HUES48 (cell line): ENCODE results near the gene CAMK4.

Experiments used
- H3K27ac ChIP-seq: one replicate; pipeline ENCODE4 v1.7.0; 2013; ENCODE audit warnings: low read depth, low read length, inconsistent platforms
- H3K27me3 ChIP-seq: 2 replicates; pipeline ENCODE4 v1.6.1; 2013; ENCODE audit warnings: mild to moderate bottlenecking, low read length; ENCODE audit not compliant: control insufficient read depth, insufficient read depth
- H3K36me3 ChIP-seq: 2 replicates; pipeline ENCODE4 v1.6.1; 2013; ENCODE audit warnings: low read length; ENCODE audit not compliant: control insufficient read depth, insufficient read depth
- H3K4me1 ChIP-seq: 2 replicates; pipeline ENCODE4 v1.6.1; 2013; ENCODE audit warnings: mild to moderate bottlenecking, low read length; ENCODE audit not compliant: control insufficient read depth, insufficient read depth
- H3K4me3 ChIP-seq: 2 replicates; pipeline ENCODE4 v1.5.1; 2013; ENCODE audit warnings: mild to moderate bottlenecking, low read depth, low read length
- H3K9ac ChIP-seq: 2 replicates; pipeline ENCODE4 v1.6.1; 2013; ENCODE audit warnings: mild to moderate bottlenecking, low read depth, low read length, moderate library complexity
- H3K9me3 ChIP-seq: 2 replicates; pipeline ENCODE4 v1.6.1; 2013; ENCODE audit warnings: low read length; ENCODE audit not compliant: control insufficient read depth, insufficient read depth

CAMK4 gene

DNA sequence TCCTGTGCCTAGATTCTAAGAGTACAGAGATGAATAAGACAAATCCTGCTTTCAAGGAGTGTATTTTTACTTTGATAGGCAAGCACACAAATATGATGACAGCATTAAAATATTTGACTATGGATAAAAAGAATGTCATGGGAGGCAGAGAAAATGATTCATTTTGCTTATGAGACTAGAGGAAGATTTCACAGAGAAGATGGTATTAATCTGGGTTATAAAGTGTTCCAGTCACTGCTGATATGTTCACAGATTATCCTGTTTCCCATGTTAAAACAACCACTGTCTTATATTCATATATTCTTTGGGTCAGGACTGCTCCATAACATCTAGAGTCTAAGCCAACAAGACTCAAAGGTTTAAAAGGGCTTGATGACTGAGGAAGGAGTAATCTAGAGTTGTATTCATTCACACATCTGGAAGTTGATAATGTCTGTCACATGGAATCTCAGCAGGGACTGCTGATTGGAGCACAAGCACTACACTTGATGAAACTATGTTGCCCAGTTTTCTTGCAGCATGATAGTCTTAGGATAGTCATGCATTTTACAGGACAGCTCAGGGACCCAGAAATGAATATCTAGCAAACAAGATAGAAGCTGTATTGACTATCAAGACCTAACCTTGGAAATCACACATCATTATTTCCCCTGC, 208.8 kb downstream of the CAMK4 start:
- H3K27ac ChIP-seq: no peak overlapping the region
- H3K27me3 ChIP-seq: no peaks in the 10 kb centered on the region
- no peak overlapping the region for H3K9ac ChIP-seq

GRCh38 chr5:111434800-111435199, 210.6 kb downstream of the CAMK4 start:
- Histone ChIP-seq H3K27me3 (no peaks in the 10 kb centered on the region), H3K4me3 (no peak overlapping the region), H3K4me1 (no peaks in the 10 kb centered on the region), H3K27ac (no peak overlapping the region), H3K9me3 (no peaks in the 10 kb centered on the region), H3K36me3 (no peaks in the 10 kb centered on the region), H3K9ac (no peak overlapping the region)

More for the DNA sequence above, 208.8 kb downstream of the CAMK4 start:
- H3K4me3 ChIP-seq: no peak overlapping the region
- no peaks in the 10 kb centered on the region for H3K36me3 ChIP-seq
- H3K9me3 ChIP-seq: no peaks in the 10 kb centered on the region
- no peaks in the 10 kb centered on the region for H3K4me1 ChIP-seq

DNA sequence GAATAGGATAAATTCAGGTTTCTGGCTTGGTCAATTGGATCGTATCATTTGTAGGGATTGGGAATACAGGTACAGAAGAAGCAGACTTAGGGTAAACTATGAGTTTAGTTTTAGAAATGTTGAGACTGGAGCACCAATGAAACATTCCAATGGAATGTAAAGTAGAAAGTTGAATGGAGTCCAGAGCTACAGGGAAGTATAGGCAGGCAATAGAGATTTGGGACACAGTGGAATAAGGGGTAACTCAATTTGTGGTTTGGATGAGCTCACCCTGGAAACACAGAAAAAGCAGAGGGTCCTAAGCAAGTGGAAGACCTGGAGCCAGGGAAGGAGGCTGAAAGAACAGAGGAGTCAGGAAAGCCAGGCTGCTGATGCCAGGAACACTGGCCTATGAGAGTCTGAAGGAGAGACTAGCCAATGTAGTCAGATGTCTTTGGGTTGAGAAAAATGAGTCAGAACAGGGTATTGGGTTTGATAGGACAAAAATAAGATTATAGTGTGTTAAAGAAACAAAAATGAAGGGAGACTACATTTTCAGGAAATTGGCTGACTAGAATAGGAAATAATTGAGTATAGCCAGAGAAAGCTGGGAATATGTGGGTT, 215.4 kb downstream of the CAMK4 start:
- Histone ChIP-seq H3K4me3 (no peak overlapping the region), H3K9me3 (no peaks in the 10 kb centered on the region), H3K4me1 (no peaks in the 10 kb centered on the region), H3K27me3 (no peaks in the 10 kb centered on the region), H3K27ac (no peak overlapping the region), H3K9ac (no peak overlapping the region), H3K36me3 (no peaks in the 10 kb centered on the region)

GRCh38 chr5:111447099-111447498, 222.9 kb downstream of the CAMK4 start:
- Histone ChIP-seq H3K9me3 (no peaks in the 10 kb centered on the region), H3K27ac (peak overlapping the region; percentile 56), H3K27me3 (no peaks in the 10 kb centered on the region), H3K9ac (no peak overlapping the region), H3K4me1 (peaks cover 7% of the 10 kb centered on the region; the same call in 1 of the 2 replicates), H3K4me3 (no peak overlapping the region), H3K36me3 (no peaks in the 10 kb centered on the region)

DNA sequence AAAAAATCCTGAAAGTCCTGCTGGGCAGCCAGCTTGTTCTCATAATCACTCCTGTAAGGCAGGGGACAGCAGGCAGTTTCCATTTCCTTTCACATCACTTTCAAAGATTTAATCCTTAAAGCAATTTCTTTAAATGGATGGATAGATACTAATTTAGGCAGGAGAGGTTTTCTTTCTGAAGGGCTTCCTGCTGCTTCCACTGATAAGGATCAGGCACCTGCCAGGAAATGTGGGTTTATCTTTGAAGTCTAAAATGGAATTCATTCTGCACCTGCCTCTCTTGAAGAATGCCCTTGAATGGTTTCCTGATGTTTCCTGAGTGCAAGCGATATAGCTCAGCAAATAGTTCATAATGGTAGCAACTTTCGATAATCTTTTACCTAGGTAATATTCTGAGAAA, 223.6 kb downstream of the CAMK4 start:
- H3K4me1 ChIP-seq: peaks cover 7% of the 10 kb centered on the region; the same call in 1 of the 2 replicates
- no peaks in the 10 kb centered on the region for H3K36me3 ChIP-seq
- no peaks in the 10 kb centered on the region for H3K9me3 ChIP-seq
- H3K27ac ChIP-seq: peak overlapping the region; percentile 56
- H3K27me3 ChIP-seq: no peaks in the 10 kb centered on the region
- H3K4me3 ChIP-seq: no peak overlapping the region
- H3K9ac ChIP-seq: no peak overlapping the region

- H3K9ac ChIP-seq: no peak overlapping the region
- no peaks in the 10 kb centered on the region for H3K4me1 ChIP-seq
- no peak overlapping the region for H3K27ac ChIP-seq
- H3K4me3 ChIP-seq: no peak overlapping the region
- no peaks in the 10 kb centered on the region for H3K9me3 ChIP-seq
- no peaks in the 10 kb centered on the region for H3K36me3 ChIP-seq
- no peaks in the 10 kb centered on the region for H3K27me3 ChIP-seq
Measured at GRCh38 chr5:111453295-111453694, 229.1 kb downstream of the CAMK4 start.

DNA sequence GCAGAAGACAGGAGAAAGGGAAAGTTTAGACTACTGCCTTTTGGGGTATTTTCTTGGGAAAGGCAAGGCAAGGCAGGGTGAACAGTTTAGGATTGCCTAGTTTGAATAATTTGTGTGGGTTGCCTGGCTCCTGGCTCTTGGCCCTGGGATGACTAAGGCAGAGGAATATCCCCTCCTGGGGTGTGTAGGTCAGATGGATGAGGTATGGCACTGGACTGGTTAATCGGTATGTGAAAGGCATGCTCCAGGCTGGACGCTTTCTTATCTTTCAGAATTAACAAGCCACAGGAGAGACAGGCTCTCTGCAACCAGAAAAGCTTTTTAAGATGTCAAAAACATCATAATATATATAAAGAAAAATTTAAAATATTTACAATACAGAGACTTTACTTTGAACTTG, 229.6 kb downstream of the CAMK4 start:
- no peak overlapping the region for H3K9ac ChIP-seq
- no peaks in the 10 kb centered on the region for H3K4me1 ChIP-seq
- no peak overlapping the region for H3K27ac ChIP-seq
- no peaks in the 10 kb centered on the region for H3K27me3 ChIP-seq
- H3K36me3 ChIP-seq: no peaks in the 10 kb centered on the region
- no peak overlapping the region for H3K4me3 ChIP-seq
- H3K9me3 ChIP-seq: no peaks in the 10 kb centered on the region

- Histone ChIP-seq H3K9me3 (no peaks in the 10 kb centered on the region), H3K4me1 (no peaks in the 10 kb centered on the region), H3K27ac (no peak overlapping the region), H3K9ac (no peak overlapping the region), H3K4me3 (no peak overlapping the region), H3K36me3 (no peaks in the 10 kb centered on the region), H3K27me3 (no peaks in the 10 kb centered on the region)
Measured at GRCh38 chr5:111454198-111454622, 230.0 kb downstream of the CAMK4 start.

GRCh38 chr5:111454776-111455175, 230.6 kb downstream of the CAMK4 start:
- no peaks in the 10 kb centered on the region for H3K36me3 ChIP-seq
- no peaks in the 10 kb centered on the region for H3K4me1 ChIP-seq
- H3K9ac ChIP-seq: no peak overlapping the region
- no peaks in the 10 kb centered on the region for H3K9me3 ChIP-seq
- H3K27me3 ChIP-seq: no peaks in the 10 kb centered on the region
- H3K4me3 ChIP-seq: no peak overlapping the region
- no peak overlapping the region for H3K27ac ChIP-seq

- peaks cover 12% of the 10 kb centered on the region for H3K4me1 ChIP-seq
- no peaks in the 10 kb centered on the region for H3K36me3 ChIP-seq
- H3K27ac ChIP-seq: peak overlapping the region; percentile 11
Measured at GRCh38 chr5:111461255-111461671, 237.1 kb downstream of the CAMK4 start.

GRCh38 chr5:111461934-111462333, 237.8 kb downstream of the CAMK4 start:
- H3K4me1 ChIP-seq: peaks cover 12% of the 10 kb centered on the region
- H3K27ac ChIP-seq: no peak overlapping the region
- no peaks in the 10 kb centered on the region for H3K27me3 ChIP-seq
- no peak overlapping the region for H3K9ac ChIP-seq
- H3K4me3 ChIP-seq: no peak overlapping the region
- H3K9me3 ChIP-seq: no peaks in the 10 kb centered on the region
- no peaks in the 10 kb centered on the region for H3K36me3 ChIP-seq

More at GRCh38 chr5:111461255-111461671, 237.1 kb downstream of the CAMK4 start:
- Histone ChIP-seq H3K4me3 (no peak overlapping the region), H3K9ac (no peak overlapping the region), H3K27me3 (no peaks in the 10 kb centered on the region), H3K9me3 (no peaks in the 10 kb centered on the region)
